HFFc6 (cell line): ENCODE measurements around the gene AKAP12. TPM values are rescaled to one million over a fixed set of nuclear protein-coding genes. Genes with fewer than 3 reads are reported as not detected.
A peak's percentile ranks its signal among the peaks of the same experiment; 100 is the strongest.

Experiments
- DNase-seq: peaks from one replicate; pipeline ENCODE4 v3.0.0-alpha.2; 2018
- H3K27ac Mint-ChIP-seq: 2 replicates; pipeline ENCODE4 v1.8.0; 2020; ENCODE audit warnings: mild to moderate bottlenecking, mixed read lengths
- H3K27me3 Mint-ChIP-seq: 2 replicates; pipeline ENCODE4 v1.8.0; 2021; ENCODE audit warnings: mild to moderate bottlenecking, moderate library complexity, mixed read lengths; ENCODE audit not compliant: insufficient read depth
- H3K36me3 Mint-ChIP-seq: 2 replicates; pipeline ENCODE4 v1.8.0; 2021; ENCODE audit warnings: low read depth, mixed read lengths
- H3K4me1 Mint-ChIP-seq: 2 replicates; pipeline ENCODE4 v1.8.0; 2020; ENCODE audit warnings: low read depth, mixed read lengths
- H3K4me3 Mint-ChIP-seq: 2 replicates; pipeline ENCODE4 v1.8.0; 2020; ENCODE audit warnings: mild to moderate bottlenecking, moderate library complexity, mixed read lengths
- H3K9me3 Mint-ChIP-seq: 2 replicates; pipeline ENCODE4 v1.8.0; 2020; ENCODE audit warnings: mild to moderate bottlenecking, mixed read lengths
- CTCF ChIP-seq: fragments of 200-600 bp; sonication (generic); IDR thresholded peaks from 2 replicates; pipeline ENCODE4 v1.5.0; 2021; ENCODE audit warnings: antibody characterized with exemption, mild to moderate bottlenecking
- total RNA-seq, 6 experiments: library from RNA; stranded (reverse); fragmentation: NEBNext Ultra II Directional; extraction: Animal tissue kit (Norgen Biotek cat#: 25700); gene quantifications; 2 replicates in 1 of 6; 3 replicates in 5 of 6; pipeline ENCODE4 v1.2.3, GENCODE V29; 2021

The AKAP12 gene
- total RNA-seq, 6 experiments from 2014 or later: 3.7 to 8.6 (median 7.0) TPM

GRCh38 chr6:151325075-151326050 is 85.6 kb downstream of the AKAP12 start:
- Mint-ChIP-seq H3K9me3 (no peaks in the 10 kb centered on the region; the same call in 1 of the 2 replicates), H3K27me3 (peaks cover 5% of the 10 kb centered on the region; the same call in 1 of the 2 replicates), H3K27ac (peak overlapping the region; percentile 32), H3K4me3 (peak overlapping the region; percentile 89), H3K4me1 (peaks cover 40% of the 10 kb centered on the region), H3K36me3 (no peaks in the 10 kb centered on the region)
- no peak for TF ChIP-seq CTCF
- DNase-seq: peak; percentile 23

DNA sequence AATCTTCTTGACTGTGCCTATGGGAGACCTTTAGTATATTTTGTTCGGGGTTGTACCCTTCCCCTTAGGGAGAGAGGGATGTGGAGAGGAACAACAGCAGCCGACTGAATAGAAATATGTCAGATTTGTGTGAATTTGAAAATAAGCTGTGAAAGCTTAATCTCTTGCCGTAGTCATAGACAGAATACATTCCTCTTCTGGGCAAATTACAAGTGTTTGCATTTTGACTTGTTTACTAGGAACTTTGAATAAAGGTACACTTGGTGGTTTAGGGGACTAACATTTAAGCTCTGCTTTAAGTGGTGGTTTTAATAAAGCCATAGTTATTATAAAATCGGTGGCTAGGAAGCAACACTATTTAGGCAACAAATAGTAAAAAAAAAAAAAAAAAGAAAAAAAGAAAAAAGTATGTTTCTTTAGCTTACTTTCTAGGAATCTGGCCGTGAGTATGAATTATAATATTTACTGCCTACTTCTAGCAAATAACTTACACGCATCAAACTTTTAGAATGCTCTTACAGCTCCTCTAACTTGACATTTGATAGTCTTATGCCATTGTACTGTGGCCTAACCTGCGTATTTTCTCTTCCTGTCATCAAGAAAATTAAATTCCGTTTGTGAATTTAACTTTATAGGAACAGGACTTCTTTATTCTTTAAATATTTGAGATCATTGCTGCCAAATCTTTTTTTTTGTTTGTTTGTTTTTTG is 86.5 kb downstream of the AKAP12 start:
- no peak for DNase-seq
- H3K4me3 Mint-ChIP-seq: peak overlapping the region; percentile 89
- no peak for TF ChIP-seq CTCF
- H3K9me3 Mint-ChIP-seq: no peaks in the 10 kb centered on the region
- H3K4me1 Mint-ChIP-seq: peaks cover 47% of the 10 kb centered on the region
- H3K36me3 Mint-ChIP-seq: no peaks in the 10 kb centered on the region
- H3K27me3 Mint-ChIP-seq: 0 out of 2 replicates have a peak, but pooled peaks cover 2% of the 10 kb centered on the region
- H3K27ac Mint-ChIP-seq: peak overlapping the region; percentile 32

DNA sequence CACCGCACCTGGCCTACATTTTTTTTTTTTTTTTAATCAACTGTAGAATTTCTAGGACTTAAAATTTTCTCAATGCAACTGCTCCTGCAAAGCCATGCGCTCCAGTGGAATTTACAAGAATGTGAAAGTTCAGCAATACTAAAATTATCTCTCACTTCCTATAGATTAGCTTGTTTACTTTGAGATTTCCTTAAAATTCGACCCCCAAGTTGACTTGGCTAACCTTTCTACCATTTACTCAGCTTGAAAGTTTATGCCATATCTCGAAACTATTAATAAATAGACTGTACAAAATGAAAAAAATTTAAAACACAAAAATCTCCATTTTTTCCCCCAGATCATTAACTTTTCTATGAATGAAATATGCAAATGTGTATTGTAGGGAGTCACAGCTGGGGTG is 87.3 kb downstream of the AKAP12 start:
- Mint-ChIP-seq H3K4me1 (peaks cover 47% of the 10 kb centered on the region), H3K27ac (no peak overlapping the region), H3K4me3 (no peak overlapping the region), H3K9me3 (no peaks in the 10 kb centered on the region), H3K36me3 (no peaks in the 10 kb centered on the region), H3K27me3 (0 out of 2 replicates have a peak, but pooled peaks cover 2% of the 10 kb centered on the region)
- no peak for DNase-seq
- no peak for TF ChIP-seq CTCF

GRCh38 chr6:151330130-151330696 is 90.4 kb downstream of the AKAP12 start:
- no peak for TF ChIP-seq CTCF
- peak; percentile 67 for DNase-seq
- peaks cover 4% of the 10 kb centered on the region for H3K27me3 Mint-ChIP-seq
- no peaks in the 10 kb centered on the region for H3K36me3 Mint-ChIP-seq
- peak overlapping the region; percentile 10; the same call in 1 of the 2 replicates for H3K27ac Mint-ChIP-seq
- no peaks in the 10 kb centered on the region for H3K9me3 Mint-ChIP-seq
- H3K4me1 Mint-ChIP-seq: peaks cover 33% of the 10 kb centered on the region
- H3K4me3 Mint-ChIP-seq: no peak overlapping the region

- DNase-seq: no peak
- TF ChIP-seq CTCF: no peak
- H3K4me3 Mint-ChIP-seq: no peak overlapping the region
- H3K27me3 Mint-ChIP-seq: peaks cover 3% of the 10 kb centered on the region
- no peaks in the 10 kb centered on the region for H3K9me3 Mint-ChIP-seq
- H3K36me3 Mint-ChIP-seq: no peaks in the 10 kb centered on the region
- H3K4me1 Mint-ChIP-seq: peaks cover 6% of the 10 kb centered on the region
- H3K27ac Mint-ChIP-seq: no peak overlapping the region
Measured at GRCh38 chr6:151335930-151336329, 96.2 kb downstream of the AKAP12 start.
